B cell (primary cell): ENCODE data around the gene TTC4. TPM values are rescaled to one million over a fixed set of nuclear protein-coding genes. Genes with fewer than 3 reads are reported as not detected.

ENCODE experiments used
- ATAC-seq: fragments of 200-7000 bp; cut with Tn5 transposase; one replicate; pipeline ENCODE4 v1.10.0; 2021; ENCODE audit warnings: low read depth, mild to moderate bottlenecking, moderate number of reproducible peaks, moderate library complexity
- CTCF ChIA-PET: fragments of 350-600 bp; sonication (Branson Sonifier 250); formaldehyde crosslinking; loops from one replicate; lab custom pipeline; 2021; ENCODE audit warnings: antibody characterized with exemption, inconsistent platforms; lab: Charles Lee
- POLR2A ChIA-PET: fragments of 350-600 bp; sonication (Branson Sonifier 250); formaldehyde crosslinking; loops from one replicate; lab custom pipeline; 2021; ENCODE audit warnings: antibody characterized with exemption; lab: Charles Lee
- DNase-seq: peaks from one replicate; pipeline ENCODE4 v3.0.0; 2013
- H2AFZ ChIP-seq: 2 replicates; pipeline ENCODE4 v1.6.1; 2012; ENCODE audit warnings: mild to moderate bottlenecking, low read depth, low read length; ENCODE audit not compliant: insufficient read depth, poor library complexity, severe bottlenecking
- H3K27ac ChIP-seq, 2 donors: 1 replicate in 1 of 2; 2 replicates in 1 of 2; pipeline ENCODE4 v1.5.1; 2012 to 2013; ENCODE audit warnings: low read length in 2 of 2, mild to moderate bottlenecking in 2 of 2, moderate library complexity in 1 of 2
- H3K27me3 ChIP-seq, 4 experiments: fragments of 200-600 bp in 1 of 4; sonication (generic) in 1 of 4; replicated peaks in 1 of 4; 1 replicate in 2 of 4; 2 replicates in 2 of 4; pipeline versions ENCODE4 v1.6.1 to v1.7.0; 2013 to 2016; ENCODE audit warnings: low read length in 3 of 4, mild to moderate bottlenecking in 2 of 4, mixed read lengths in 1 of 4, moderate library complexity in 1 of 4; ENCODE audit not compliant: insufficient read depth in 4 of 4, control insufficient read depth in 3 of 4; ENCODE audit errors: control extremely low read depth in 1 of 4
- H3K36me3 ChIP-seq, 2 experiments: replicated peaks in 1 of 2; 1 replicate in 1 of 2; 2 replicates in 1 of 2; pipeline versions ENCODE4 v1.6.1 to v1.7.1; 2013; ENCODE audit warnings: low read length in 1 of 2; ENCODE audit not compliant: insufficient read depth in 2 of 2, control insufficient read depth in 1 of 2; ENCODE audit errors: control extremely low read depth in 1 of 2, extremely low read depth in 1 of 2
- H3K4me1 ChIP-seq, 2 donors: fragments of 200-600 bp in 1 of 2; sonication (generic) in 1 of 2; 1 replicate in 1 of 2; 2 replicates in 1 of 2; pipeline versions ENCODE4 v1.5.1 to v1.6.1; 2013 to 2017; ENCODE audit warnings: low read length in 2 of 2; ENCODE audit not compliant: control insufficient read depth in 2 of 2, insufficient read depth in 2 of 2
- H3K4me2 ChIP-seq: replicated peaks from 2 replicates; pipeline ENCODE3; 2012; ENCODE audit warnings: mild to moderate bottlenecking, low read depth, low read length; ENCODE audit not compliant: poor library complexity, severe bottlenecking
- H3K4me3 ChIP-seq, 5 experiments: fragments of 200-600 bp in 1 of 5; sonication (generic) in 1 of 5; 1 replicate in 3 of 5; 2 replicates in 2 of 5; pipeline versions ENCODE4 v1.5.1 to v1.7.0; 2011 to 2016; ENCODE audit warnings: low read length in 4 of 5, mild to moderate bottlenecking in 4 of 5, low read depth in 2 of 5, control low read depth in 1 of 5, moderate library complexity in 1 of 5; ENCODE audit not compliant: insufficient read depth in 1 of 5; ENCODE audit errors: control extremely low read depth in 1 of 5, extremely low read depth in 1 of 5
- H3K79me2 ChIP-seq: fragments of 200-600 bp; sonication (generic); one replicate; pipeline ENCODE4 v1.6.0; 2016; ENCODE audit warnings: low read length; ENCODE audit not compliant: control insufficient read depth, insufficient read depth
- H3K9ac ChIP-seq: fragments of 200-600 bp; sonication (generic); 2 replicates; pipeline ENCODE4 v1.6.1; 2017; ENCODE audit warnings: mild to moderate bottlenecking, low read length, moderate library complexity
- H3K9me3 ChIP-seq, 3 donors: one replicate each; pipeline versions ENCODE4 v1.6.1 to v1.7.1; 2013; ENCODE audit warnings: low read length in 2 of 3; ENCODE audit not compliant: control insufficient read depth in 2 of 3, insufficient read depth in 1 of 3; ENCODE audit errors: control extremely low read depth in 1 of 3
- H4K20me1 ChIP-seq: 2 replicates; pipeline ENCODE4 v1.6.0; 2012; ENCODE audit warnings: mild to moderate bottlenecking, low read length; ENCODE audit not compliant: insufficient read depth, control insufficient read depth, poor library complexity, severe bottlenecking
- H3K27ac Mint-ChIP-seq: one replicate; pipeline ENCODE4 v1.8.0; 2021; ENCODE audit warnings: mixed read lengths
- H3K27me3 Mint-ChIP-seq: one replicate; pipeline ENCODE4 v1.8.0; 2021; ENCODE audit warnings: mixed read lengths
- H3K4me1 Mint-ChIP-seq: one replicate; pipeline ENCODE4 v1.8.0; 2021; ENCODE audit warnings: mixed read lengths
- H3K4me3 Mint-ChIP-seq: one replicate; pipeline ENCODE4 v1.8.0; 2021; ENCODE audit warnings: mixed read lengths
- H3K9me3 Mint-ChIP-seq: one replicate; pipeline ENCODE4 v1.8.0; 2022; ENCODE audit warnings: mixed read lengths; ENCODE audit not compliant: insufficient read depth
- CTCF ChIP-seq: fragments of 200-600 bp; IDR thresholded peaks from one replicate; pipeline ENCODE4 v1.8.0; 2022; ENCODE audit warnings: antibody characterized with exemption, mild to moderate bottlenecking
- EZH2 ChIP-seq: IDR thresholded peaks from 2 replicates; pipeline ENCODE4 v1.6.1; 2012; ENCODE audit warnings: borderline replicate concordance, low read depth, mild to moderate bottlenecking, moderate library complexity, low read length; ENCODE audit not compliant: insufficient read depth, poor library complexity, severe bottlenecking
- WGBS: methylation state at CpG from one replicate; pipeline ENCODE4 v1.1.5; 2013; ENCODE audit warnings: missing lambda C conversion rate; ENCODE audit not compliant: insufficient coverage; 5-methylcytosine and 5-hydroxymethylcytosine counted together
- intact Hi-C: fragments of 100-400 bp; cut with micrococcal nuclease; formaldehyde crosslinking; loops from one replicate; pipeline ENCODE4 v1.10.0; 2022
- polyA plus RNA-seq: library from polyadenylated mRNA; depleted of rRNA; stranded (reverse); fragments of >200 nt; gene quantifications from 2 replicates; pipeline ENCODE4 v1.2.3, GENCODE V29; 2012
- total RNA-seq, 2 donors: library from RNA; stranded (reverse); fragments of 120-200 nt in 1 of 2; gene quantifications; 1 replicate in 1 of 2; 2 replicates in 1 of 2; pipeline versions ENCODE4 v1.2.3 to v1.2.4, GENCODE V29; 2013 to 2022

Gene TTC4
- total and polyA plus RNA-seq, 2 donors (not counting 1 experiment from before 2014, with no cell fraction given): 9.9 to 23.9 TPM

DNA sequence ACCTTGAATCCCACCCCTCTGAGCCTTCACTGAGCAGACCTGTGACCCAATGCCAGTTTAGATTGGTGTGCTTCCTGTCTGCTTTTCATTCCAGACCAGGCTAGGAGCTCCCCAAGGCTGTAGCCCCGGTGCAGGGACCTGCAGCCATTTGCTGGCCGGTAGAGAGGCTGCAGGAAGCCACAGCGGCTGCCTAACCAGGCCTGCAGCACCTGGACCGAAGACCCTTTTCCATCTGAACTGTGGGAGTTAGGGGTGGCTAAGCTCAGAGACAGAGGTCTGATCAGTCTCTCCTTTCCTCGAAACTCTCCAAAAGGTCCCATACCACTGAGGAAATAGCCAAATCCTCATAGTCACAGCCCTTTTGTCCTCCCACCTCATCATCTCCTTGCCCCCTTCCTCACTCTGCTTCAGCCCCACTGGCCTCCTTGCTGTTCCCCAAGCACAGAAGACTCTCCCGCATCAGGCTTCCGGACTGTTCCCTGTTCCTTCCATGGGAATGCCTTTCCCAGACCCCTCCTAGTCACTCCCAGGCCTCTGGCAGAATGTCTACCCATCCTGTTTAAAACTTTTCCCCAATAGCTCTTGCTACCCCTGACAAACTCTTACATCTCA is 674 bp upstream of the TTC4 start:
- no peak for ATAC-seq
- peak overlapping the region; percentile 79 for H3K4me2 ChIP-seq
- Mint-ChIP-seq H3K4me3 (peak overlapping the region; percentile 87), H3K9me3 (no peaks in the 10 kb centered on the region), H3K4me1 (peaks cover 26% of the 10 kb centered on the region), H3K27ac (peak overlapping the region; percentile 83), H3K27me3 (no peaks in the 10 kb centered on the region)
- ChIA-PET CTCF (interaction anchor here (1.7 kb wide), 1 partner anchor 86 kb away, joined by 5 read pairs; the partner anchor contains the start of gene TTC22), POLR2A (interaction anchor here (1.2 kb wide), 1 partner anchor 86 kb away, joined by 3 read pairs; the partner anchor contains the start of gene TTC22)
- peaks cover 0 to 10% of the 10 kb centered on the region in 2 experiments for H3K36me3 ChIP-seq
- peak overlapping the region; percentile 14 to 71 for H3K27ac ChIP-seq
- peaks cover 28% of the 10 kb centered on the region for H3K79me2 ChIP-seq
- H3K9me3 ChIP-seq: no peaks in the 10 kb centered on the region
- peak overlapping the region; percentile 81 to 92 (median 91) for H3K4me3 ChIP-seq
- no peak for DNase-seq
- H4K20me1 ChIP-seq: peaks cover 4% of the 10 kb centered on the region
- intact Hi-C loops: loop anchor here (1.0 to 2.0 kb wide), 4 partner anchors 49 to 769 kb away; partner anchors contain the start of genes DHCR24, LRRC42, PARS2 and SSBP3
- peak overlapping the region; percentile 83 for H3K9ac ChIP-seq
- 98% methylated on average over 7 of the region's 7 CpGs for WGBS
- no peak for TF ChIP-seq CTCF
- TF ChIP-seq EZH2: no peak
- H2AFZ ChIP-seq: peak overlapping the region; percentile 95
- H3K27me3 ChIP-seq: no peaks in the 10 kb centered on the region
- H3K4me1 ChIP-seq: peaks cover 16 to 17% of the 10 kb centered on the region in 2 donors
